GM13977 (cell line): ENCODE data around the gene AOC3.

Experiments used
- DNase-seq: peaks from one replicate; pipeline ENCODE4 v3.0.0; 2012; ENCODE audit warnings: low spot score
- CTCF ChIP-seq: IDR thresholded peaks from 2 replicates; pipeline ENCODE4 v1.5.1; 2012; ENCODE audit warnings: mild to moderate bottlenecking, control low read depth; ENCODE audit not compliant: insufficient read depth; ENCODE audit errors: extremely low read depth, missing control alignments
- in situ Hi-C: fragments of 300-500 bp; cut with MboI; formaldehyde crosslinking; loops from one replicate; pipeline ENCODE4 v1.12.0; 2022; ENCODE audit warnings: low sequenced_read_pairs, low pct_unique_long_range_greater_than_20kb, mixed read lengths, inconsistent platforms; ENCODE audit not compliant: unreplicated experiment

Gene AOC3

GRCh38 chr17:42850954-42851353, at the start of gene AOC3:
Gene AOC3 (plus strand): TSS chr17:42851199. CDS start chr17:42851344, 145 bp downstream.
- in situ Hi-C loops = no loop called here
- no peak for DNase-seq
- TF ChIP-seq CTCF = no peak

GRCh38 chr17:42803074-42803883, 47.7 kb upstream of the AOC3 start:
- no peak for TF ChIP-seq CTCF
- in situ Hi-C loops = no loop called here
- no peak for DNase-seq

GRCh38 chr17:42804918-42805367, 46.1 kb upstream of the AOC3 start:
- TF ChIP-seq CTCF = no peak
- in situ Hi-C loops = no loop called here
- no peak for DNase-seq

GRCh38 chr17:42806249-42806648, 44.8 kb upstream of the AOC3 start:
- no peak for DNase-seq
- TF ChIP-seq CTCF = no peak
- in situ Hi-C loops = no loop called here

- TF ChIP-seq CTCF = no peak
- no peak for DNase-seq
- in situ Hi-C loops = no loop called here
These were observed 41.7 kb upstream of the AOC3 start for GRCh38 chr17:42809250-42809649.

- in situ Hi-C loops = no loop called here
- no peak for DNase-seq
- no peak for TF ChIP-seq CTCF
These were observed 36.2 kb upstream of the AOC3 start for GRCh38 chr17:42814633-42815399.
